Activated CD8-positive, alpha-beta memory T cell treated with anti-CD3 and anti-CD28 coated beads, Interleukin-2, amount 10 ng/mL, durations not matched to agents 7 days and 5 days (primary cell): Measurements from ENCODE around the gene KCNK15. TPM values are rescaled to one million over a fixed set of nuclear protein-coding genes. Genes with fewer than 3 reads are reported as not detected.
A peak's percentile ranks its signal among the peaks of the same experiment; 100 is the strongest.

Experiments used
- ATAC-seq: fragments of 150-1000 bp; cut with Tn5 transposase; one replicate; pipeline ENCODE4 v1.10.0; 2021; ENCODE audit warnings: moderate library complexity
- CTCF ChIA-PET: fragments of 350-600 bp; sonication (Branson Sonifier 250); formaldehyde crosslinking; loops from one replicate; lab custom pipeline; 2021; ENCODE audit warnings: antibody characterized with exemption; lab: Charles Lee
- DNase-seq: peaks from one replicate; pipeline ENCODE4 v3.0.0-alpha.2; 2020
- H3K27ac Mint-ChIP-seq: one replicate; pipeline ENCODE4 v1.8.0; 2021; ENCODE audit warnings: mild to moderate bottlenecking, mixed read lengths
- H3K27me3 Mint-ChIP-seq: one replicate; pipeline ENCODE4 v1.8.0; 2021; ENCODE audit warnings: mixed read lengths
- H3K36me3 Mint-ChIP-seq: one replicate; pipeline ENCODE4 v1.8.0; 2021; ENCODE audit warnings: mild to moderate bottlenecking, mixed read lengths
- H3K4me1 Mint-ChIP-seq: one replicate; pipeline ENCODE4 v1.8.0; 2021; ENCODE audit warnings: mixed read lengths
- H3K4me3 Mint-ChIP-seq: one replicate; pipeline ENCODE4 v1.8.0; 2021; ENCODE audit warnings: mild to moderate bottlenecking, moderate library complexity, mixed read lengths
- H3K9me3 Mint-ChIP-seq: one replicate; pipeline ENCODE4 v1.8.0; 2022; ENCODE audit warnings: low read depth, mixed read lengths
- total RNA-seq, 2 experiments: library from RNA; stranded (reverse); gene quantifications; one replicate each; pipeline ENCODE4 v1.2.3, GENCODE V29; 2021

Gene KCNK15
- total RNA-seq, 2 experiments from 2014 or later: not detected

DNA sequence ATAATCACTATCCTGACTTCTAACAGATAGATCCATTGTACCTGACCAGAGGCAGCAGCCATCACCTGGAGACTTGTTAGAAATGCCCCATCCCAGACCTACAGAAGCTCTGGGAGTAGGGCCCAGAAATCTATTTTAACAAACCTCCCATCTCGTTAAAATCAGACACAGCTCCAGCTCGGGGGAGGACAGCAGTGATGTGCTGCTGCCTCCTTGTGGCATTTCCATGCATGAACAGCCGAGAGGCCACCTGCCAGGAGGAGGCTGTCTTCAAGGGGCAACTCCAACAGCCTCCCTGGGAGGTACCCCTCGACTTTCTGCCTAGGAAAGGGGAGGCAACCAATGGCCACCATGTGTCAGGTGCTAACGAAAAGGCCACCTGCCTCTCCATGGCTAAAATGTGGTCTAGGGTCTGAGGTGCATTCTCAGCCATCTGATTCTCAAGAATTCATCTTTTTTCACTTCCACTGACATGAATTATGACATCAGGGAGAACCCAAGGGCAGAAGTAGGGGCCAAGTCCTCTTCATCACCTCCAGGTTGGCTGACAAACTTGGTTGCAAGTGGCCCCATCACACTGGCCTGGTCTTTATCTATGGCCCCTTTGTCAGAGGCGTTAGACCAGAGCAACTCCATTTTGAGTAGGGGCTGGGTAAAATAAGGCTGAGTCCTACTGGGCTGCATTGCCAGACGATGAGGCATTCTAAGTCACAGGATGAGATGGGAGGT is 12.2 kb upstream of the KCNK15 start:
- H3K27me3 Mint-ChIP-seq: no peaks in the 10 kb centered on the region
- H3K27ac Mint-ChIP-seq: no peak overlapping the region
- peaks cover 9% of the 10 kb centered on the region for H3K36me3 Mint-ChIP-seq
- H3K9me3 Mint-ChIP-seq: peaks cover 7% of the 10 kb centered on the region
- H3K4me3 Mint-ChIP-seq: no peak overlapping the region
- peaks cover 28% of the 10 kb centered on the region for H3K4me1 Mint-ChIP-seq
- CTCF ChIA-PET: interaction anchor here (0.7 to 4.5 kb wide), 7 partner anchors 11 to 133 kb away, joined by 3 to 76 read pairs (median 5); no protein-coding TSS in a partner anchor
- ATAC-seq: peak; percentile 74
- DNase-seq: peak; percentile 73

DNA sequence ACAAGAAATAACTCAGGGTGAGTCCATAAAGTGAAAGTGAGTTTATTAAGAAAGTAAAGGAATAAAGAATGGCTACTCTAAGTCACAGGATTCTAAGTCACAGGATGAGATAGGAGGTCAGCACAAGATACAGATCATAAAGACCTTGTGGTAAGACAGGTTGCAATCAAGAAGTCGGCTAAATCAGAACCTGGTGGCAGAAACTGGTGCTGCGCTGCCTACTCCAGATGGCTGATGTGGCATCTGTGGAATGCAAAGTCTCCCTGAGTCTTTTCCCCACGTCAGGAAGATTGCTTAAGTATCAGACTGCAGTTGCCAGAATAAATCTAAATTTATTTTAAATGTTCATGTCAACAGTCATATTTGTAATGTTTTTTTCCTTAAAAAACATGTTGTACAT is 10.7 kb upstream of the KCNK15 start:
- Mint-ChIP-seq H3K9me3 (peaks cover 7% of the 10 kb centered on the region), H3K4me1 (peaks cover 32% of the 10 kb centered on the region), H3K27me3 (no peaks in the 10 kb centered on the region), H3K27ac (no peak overlapping the region), H3K36me3 (peaks cover 12% of the 10 kb centered on the region), H3K4me3 (no peak overlapping the region)
- DNase-seq: no peak
- CTCF ChIA-PET: interaction anchor here (4.5 kb wide), 1 partner anchor 50 kb away, joined by 76 read pairs; no protein-coding TSS in a partner anchor
- no peak for ATAC-seq

DNA sequence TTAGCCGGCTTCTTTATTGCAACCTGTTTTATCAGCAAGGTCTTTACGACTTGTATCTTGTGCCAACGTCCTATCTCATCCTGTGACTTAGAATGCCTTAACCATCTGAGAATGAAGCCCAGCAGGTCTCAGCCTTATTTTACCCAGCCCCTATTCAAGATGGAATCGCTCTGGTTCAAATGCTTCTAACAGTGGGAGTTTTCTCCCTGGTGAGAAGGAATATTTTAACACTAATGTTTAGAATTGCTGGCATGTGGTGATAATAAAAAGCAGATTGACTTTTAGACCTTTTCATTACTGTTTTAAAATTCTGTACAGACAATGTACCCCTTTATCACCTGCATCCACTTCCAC is 9.9 kb upstream of the KCNK15 start:
- ATAC-seq: no peak
- DNase-seq: no peak
- Mint-ChIP-seq H3K36me3 (peaks cover 12% of the 10 kb centered on the region), H3K27me3 (no peaks in the 10 kb centered on the region), H3K4me3 (peak overlapping the region; percentile 49), H3K4me1 (peaks cover 32% of the 10 kb centered on the region), H3K27ac (no peak overlapping the region), H3K9me3 (peaks cover 7% of the 10 kb centered on the region)
- CTCF ChIA-PET: no interaction called here

DNA sequence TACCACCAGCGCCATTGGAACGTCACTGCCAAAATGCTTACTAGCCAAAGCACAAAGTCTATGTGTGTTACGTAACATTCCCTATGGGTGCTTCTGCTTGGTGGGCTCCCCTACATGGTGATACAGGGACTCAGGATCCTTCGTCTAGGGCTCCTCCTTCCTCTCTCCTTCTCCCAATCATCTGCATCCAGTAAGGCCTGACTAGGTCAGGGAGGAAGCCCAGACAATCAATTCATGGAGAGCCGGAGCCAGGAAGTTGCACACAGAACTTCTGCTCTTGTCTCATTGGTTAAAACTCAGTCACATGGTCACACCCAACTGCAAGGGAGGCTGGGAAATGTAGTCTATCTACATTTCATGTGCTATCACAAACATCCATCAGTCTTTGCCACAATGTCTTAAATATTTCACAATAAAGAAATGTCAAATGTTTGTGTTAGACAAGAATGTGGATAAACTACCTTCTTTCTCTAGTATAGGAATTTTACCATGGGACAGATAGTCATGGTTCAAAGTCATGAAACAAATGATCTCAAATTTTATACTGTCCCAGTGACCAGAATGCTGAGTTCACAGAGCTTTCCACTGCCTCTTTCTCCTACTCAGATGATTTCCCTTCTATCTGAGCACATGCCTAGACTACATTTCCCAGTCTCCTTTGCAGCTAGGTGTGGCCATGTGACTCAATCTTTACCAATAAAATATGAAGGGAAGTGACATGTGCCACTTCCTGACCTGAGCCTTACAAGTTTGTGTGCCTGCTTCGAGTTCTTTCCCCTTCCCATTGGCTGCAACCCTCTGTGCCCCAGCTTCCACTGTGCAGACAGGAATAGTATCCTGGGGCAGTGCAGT is 9.3 kb upstream of the KCNK15 start:
- CTCF ChIA-PET: interaction anchor here (1.6 to 3.3 kb wide), 3 partner anchors 11 to 53 kb away, joined by 6 to 18 read pairs (median 9); no protein-coding TSS in a partner anchor
- ATAC-seq (peak; percentile 58), DNase-seq (peak; percentile 52)
- H3K36me3 Mint-ChIP-seq: peaks cover 12% of the 10 kb centered on the region
- peak overlapping the region; percentile 72 for H3K27ac Mint-ChIP-seq
- H3K27me3 Mint-ChIP-seq: peaks cover 2% of the 10 kb centered on the region
- H3K4me3 Mint-ChIP-seq: peak overlapping the region; percentile 49
- H3K4me1 Mint-ChIP-seq: peaks cover 32% of the 10 kb centered on the region
- peaks cover 7% of the 10 kb centered on the region for H3K9me3 Mint-ChIP-seq

DNA sequence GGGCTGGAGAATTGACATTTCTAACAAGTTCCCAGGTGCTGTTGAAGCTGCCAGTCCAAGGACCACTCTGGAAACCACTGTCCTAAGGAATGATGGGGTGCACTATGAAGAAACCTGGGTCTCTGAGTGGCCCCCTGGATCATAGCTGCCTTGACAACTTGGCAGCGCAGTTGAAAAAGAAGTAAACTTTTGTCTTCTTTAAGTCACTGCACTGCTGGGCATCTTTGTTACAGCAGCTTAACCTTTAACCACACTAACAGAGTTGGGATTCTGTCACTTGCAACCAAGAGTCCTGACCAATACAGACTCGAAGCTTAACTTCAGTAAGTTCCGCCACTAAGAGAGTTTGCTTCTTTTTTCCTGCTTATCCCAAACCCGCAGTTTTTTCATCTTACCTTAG is 8.5 kb upstream of the KCNK15 start:
- CTCF ChIA-PET: interaction anchor here (0.8 to 3.3 kb wide), 4 partner anchors 10 to 130 kb away, joined by 3 to 18 read pairs (median 8); no protein-coding TSS in a partner anchor
- H3K36me3 Mint-ChIP-seq: peaks cover 12% of the 10 kb centered on the region
- ATAC-seq: no peak

DNA sequence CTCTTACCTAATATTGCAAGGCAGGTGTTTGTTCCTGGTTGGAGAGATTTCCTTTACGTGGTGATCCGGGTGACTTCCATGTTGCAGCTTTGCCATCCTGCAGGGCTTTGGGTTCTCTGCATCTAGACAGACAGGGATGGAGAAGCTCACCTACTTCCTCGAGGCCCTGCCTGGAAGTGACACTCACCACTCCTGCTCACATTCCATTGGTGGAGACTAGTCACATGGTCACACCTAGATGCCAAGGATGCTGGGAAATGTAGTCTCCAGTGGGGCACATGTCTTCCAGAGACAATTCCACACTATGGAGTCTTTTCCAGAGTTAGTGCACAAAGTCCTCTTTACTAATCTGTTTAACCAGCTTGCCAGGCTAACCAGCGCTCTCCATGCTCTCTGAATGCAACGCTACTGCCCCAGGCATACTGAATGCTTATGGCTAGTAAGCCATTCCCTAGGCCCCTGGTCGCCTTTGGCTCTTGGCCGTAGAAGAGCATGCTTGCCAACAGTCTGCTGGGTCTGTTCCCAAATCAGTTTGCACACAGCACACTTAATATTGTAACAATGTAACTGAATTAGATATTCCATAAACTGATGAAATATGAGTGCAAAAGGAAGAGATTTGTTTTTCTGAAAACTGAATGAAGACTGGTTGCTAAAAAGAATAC is 6.7 kb upstream of the KCNK15 start:
- DNase-seq (peak; percentile 78), ATAC-seq (peak; percentile 71)
- Mint-ChIP-seq H3K27ac (no peak overlapping the region), H3K36me3 (peaks cover 11% of the 10 kb centered on the region), H3K4me3 (peak overlapping the region; percentile 64), H3K4me1 (peaks cover 23% of the 10 kb centered on the region), H3K27me3 (peaks cover 20% of the 10 kb centered on the region), H3K9me3 (peaks cover 7% of the 10 kb centered on the region)
- CTCF ChIA-PET: interaction anchor here (1.1 to 3.3 kb wide), 4 partner anchors 9 to 56 kb away, joined by 3 to 18 read pairs (median 5); no protein-coding TSS in a partner anchor

More for the DNA sequence above, 8.5 kb upstream of the KCNK15 start:
- Mint-ChIP-seq H3K4me3 (no peak overlapping the region), H3K9me3 (peaks cover 7% of the 10 kb centered on the region), H3K4me1 (peaks cover 32% of the 10 kb centered on the region), H3K27ac (no peak overlapping the region), H3K27me3 (peaks cover 9% of the 10 kb centered on the region)
- DNase-seq: no peak

DNA sequence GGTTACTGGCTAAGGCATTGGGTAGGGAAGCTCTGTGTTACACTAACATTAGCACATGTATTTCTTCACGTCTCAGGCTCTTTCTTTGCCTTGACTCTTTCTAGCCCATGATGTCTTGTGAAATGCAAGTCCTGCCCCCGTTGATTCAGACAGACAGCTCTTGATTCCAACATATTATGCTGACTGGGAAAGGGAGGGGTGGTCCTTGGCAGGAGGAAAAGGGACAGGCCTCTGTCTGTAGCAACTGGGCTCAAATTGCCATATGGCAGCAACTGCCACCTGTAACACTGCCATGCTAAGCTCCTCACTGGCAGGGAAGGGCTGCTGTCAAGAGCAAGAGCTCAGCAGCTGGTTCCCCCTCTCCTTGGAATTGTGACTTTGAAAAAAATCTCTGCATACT is 5.7 kb upstream of the KCNK15 start:
- CTCF ChIA-PET: interaction anchor here (1.6 kb wide), 1 partner anchor 54 kb away, joined by 3 read pairs; no protein-coding TSS in a partner anchor
- no peak overlapping the region for H3K27ac Mint-ChIP-seq
- H3K4me1 Mint-ChIP-seq: peaks cover 23% of the 10 kb centered on the region
- no peak overlapping the region for H3K4me3 Mint-ChIP-seq
- peaks cover 7% of the 10 kb centered on the region for H3K9me3 Mint-ChIP-seq
- H3K36me3 Mint-ChIP-seq: peaks cover 11% of the 10 kb centered on the region
- DNase-seq (no peak), ATAC-seq (no peak)
- H3K27me3 Mint-ChIP-seq: peaks cover 28% of the 10 kb centered on the region

DNA sequence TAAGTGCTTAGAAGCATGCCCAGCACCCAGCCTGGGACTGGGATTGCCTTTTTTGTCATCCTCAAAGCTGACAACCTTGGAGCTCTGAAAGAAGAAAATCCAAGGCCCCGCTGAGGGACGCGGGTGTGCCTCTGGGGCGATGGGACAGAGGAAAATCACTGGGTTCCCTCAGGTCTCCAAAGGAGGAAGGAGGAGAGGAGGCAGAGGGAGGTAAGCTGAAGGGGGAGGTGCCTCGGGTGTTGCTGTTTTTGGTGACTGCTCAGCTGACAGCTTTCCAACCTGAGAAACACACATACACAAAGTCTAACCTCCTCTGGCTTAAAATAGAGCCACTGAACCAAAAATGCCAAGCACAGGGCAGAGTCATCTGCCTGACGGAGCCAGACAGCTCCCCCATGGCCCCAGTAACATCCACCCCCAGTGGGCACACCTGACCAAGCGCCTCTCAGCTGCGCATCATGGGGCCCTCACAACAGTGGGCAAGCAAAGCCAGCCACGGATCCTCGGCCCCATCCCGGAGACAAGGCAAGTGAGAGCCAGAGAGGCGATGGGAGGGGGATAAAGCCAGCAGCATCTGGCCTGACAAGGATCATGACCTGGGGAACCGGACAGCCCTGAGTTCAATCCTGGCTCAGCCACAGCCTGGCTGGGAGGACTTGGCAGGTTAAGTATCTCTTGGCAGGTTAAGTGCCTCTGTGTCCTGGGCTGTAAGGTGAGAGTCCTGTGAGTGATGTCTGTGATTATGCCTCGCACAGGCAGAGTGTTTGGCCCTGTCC is 3.2 kb upstream of the KCNK15 start:
- H3K4me3 Mint-ChIP-seq: no peak overlapping the region
- ATAC-seq (no peak), DNase-seq (no peak)
- CTCF ChIA-PET: interaction anchor here (0.9 to 1.6 kb wide), 3 partner anchors 11 to 59 kb away, joined by 3 to 4 read pairs (median 3); no protein-coding TSS in a partner anchor
- peaks cover 15% of the 10 kb centered on the region for H3K4me1 Mint-ChIP-seq
- H3K36me3 Mint-ChIP-seq: peaks cover 6% of the 10 kb centered on the region
- no peaks in the 10 kb centered on the region for H3K9me3 Mint-ChIP-seq
- peaks cover 46% of the 10 kb centered on the region for H3K27me3 Mint-ChIP-seq
- no peak overlapping the region for H3K27ac Mint-ChIP-seq

DNA sequence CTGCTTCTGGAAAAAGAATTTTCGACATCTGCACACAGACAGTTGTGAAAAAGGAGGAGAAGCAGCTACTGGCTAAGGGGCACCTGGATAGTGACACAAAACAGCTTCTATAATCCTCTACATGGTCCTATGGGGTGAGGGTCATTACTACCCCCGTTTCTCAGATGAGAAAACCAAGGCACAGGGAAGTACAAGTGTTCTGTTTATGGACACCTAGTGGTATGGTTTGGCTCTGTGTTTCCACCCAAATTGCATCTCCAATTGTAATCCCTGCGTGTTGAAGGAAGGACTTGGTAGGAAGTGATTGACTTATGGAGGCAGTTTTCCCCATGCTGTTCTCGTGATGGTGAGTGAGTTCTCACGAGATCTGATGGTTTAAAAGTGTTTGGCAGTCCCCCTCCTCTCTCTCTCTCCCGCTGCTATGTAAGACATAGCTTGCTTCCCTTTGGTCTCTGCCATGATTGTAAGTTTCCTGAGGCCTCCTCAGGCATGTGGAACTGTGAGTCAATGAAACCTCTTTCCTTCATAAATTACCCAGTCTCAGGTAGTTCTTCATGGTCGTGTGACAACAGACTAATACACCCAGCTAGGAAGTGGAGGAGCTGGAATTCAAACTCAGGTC is 2.5 kb upstream of the KCNK15 start:
- peaks cover 13% of the 10 kb centered on the region for H3K4me1 Mint-ChIP-seq
- CTCF ChIA-PET: interaction anchor here (0.9 to 1.8 kb wide), 3 partner anchors 10 to 58 kb away, joined by 3 to 5 read pairs (median 4); no protein-coding TSS in a partner anchor
- no peak for DNase-seq
- H3K36me3 Mint-ChIP-seq: peaks cover 6% of the 10 kb centered on the region
- no peak for ATAC-seq
- H3K9me3 Mint-ChIP-seq: no peaks in the 10 kb centered on the region
- peaks cover 48% of the 10 kb centered on the region for H3K27me3 Mint-ChIP-seq
- H3K27ac Mint-ChIP-seq: no peak overlapping the region
- H3K4me3 Mint-ChIP-seq: no peak overlapping the region

DNA sequence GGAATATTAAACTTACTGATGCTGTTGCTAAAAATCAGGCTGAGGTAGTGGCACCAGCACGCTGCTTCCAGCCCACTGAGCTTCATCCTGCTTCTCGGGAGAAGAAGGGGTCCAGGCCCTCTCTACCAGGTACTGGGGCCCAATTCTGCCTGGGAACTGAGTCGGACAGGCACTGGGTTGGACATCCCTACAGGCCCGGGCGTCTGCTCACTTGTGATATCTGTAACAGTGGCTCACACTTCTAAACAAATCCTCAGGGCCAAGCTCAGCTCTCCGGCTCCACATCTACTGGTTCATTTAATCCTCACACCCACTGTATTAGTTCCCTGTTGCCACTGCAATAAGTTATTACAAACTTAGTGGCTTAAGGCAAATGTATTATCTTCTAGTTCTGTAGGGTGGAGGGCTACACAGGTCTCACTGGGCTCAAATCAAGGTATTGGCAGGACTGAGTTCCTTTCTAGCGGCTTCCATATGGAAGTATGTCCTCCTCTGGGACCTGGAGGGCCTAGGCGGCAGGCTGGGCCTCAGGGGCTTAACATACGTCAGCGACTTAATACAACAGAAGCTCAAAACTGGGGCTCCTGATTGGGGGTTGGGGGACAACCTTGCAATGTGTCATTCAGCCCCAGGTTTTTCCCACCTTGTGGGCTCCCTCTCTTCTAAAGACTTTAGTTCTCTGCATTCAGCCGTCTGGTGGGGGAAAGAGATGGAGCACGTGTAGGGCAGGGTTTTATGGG is 1.6 kb upstream of the KCNK15 start:
- Mint-ChIP-seq H3K9me3 (no peaks in the 10 kb centered on the region), H3K27me3 (peaks cover 48% of the 10 kb centered on the region), H3K36me3 (peaks cover 2% of the 10 kb centered on the region), H3K4me3 (no peak overlapping the region), H3K4me1 (peaks cover 8% of the 10 kb centered on the region), H3K27ac (no peak overlapping the region)
- no peak for ATAC-seq
- CTCF ChIA-PET: interaction anchor here (1.3 to 1.8 kb wide), 2 partner anchors 9 to 11 kb away, joined by 3 to 5 read pairs; no protein-coding TSS in a partner anchor
- DNase-seq: no peak

DNA sequence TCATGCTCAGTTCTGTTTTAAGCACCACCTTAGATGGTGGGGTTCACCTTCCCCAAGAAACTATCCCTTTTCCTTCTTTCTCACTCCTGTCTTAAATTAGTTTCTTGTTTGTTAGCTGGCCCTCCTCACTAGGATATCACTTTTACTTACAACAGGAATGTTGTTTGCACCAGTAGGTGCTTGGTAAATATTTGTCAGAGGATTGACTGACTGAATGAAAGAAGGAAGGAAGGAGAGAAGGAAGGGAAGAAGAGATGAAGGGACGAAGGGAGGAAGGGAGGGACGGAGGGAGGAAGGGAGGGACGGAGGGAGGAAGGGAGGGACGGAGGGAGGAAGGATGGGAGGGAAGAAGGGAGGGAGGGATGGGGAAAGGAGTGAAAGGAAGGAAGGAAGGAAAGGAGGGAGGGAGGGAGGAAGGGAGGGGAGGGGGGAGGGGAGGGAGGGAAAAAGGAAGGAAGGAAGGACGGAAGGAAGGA is 505 bp upstream of the KCNK15 start:
- H3K36me3 Mint-ChIP-seq: peaks cover 2% of the 10 kb centered on the region
- peaks cover 8% of the 10 kb centered on the region for H3K4me1 Mint-ChIP-seq
- H3K9me3 Mint-ChIP-seq: no peaks in the 10 kb centered on the region
- DNase-seq (no peak), ATAC-seq (no peak)
- CTCF ChIA-PET: interaction anchor here (1.8 kb wide), 1 partner anchor 12 kb away, joined by 5 read pairs; no protein-coding TSS in a partner anchor
- H3K4me3 Mint-ChIP-seq: no peak overlapping the region
- H3K27me3 Mint-ChIP-seq: peaks cover 52% of the 10 kb centered on the region
- no peak overlapping the region for H3K27ac Mint-ChIP-seq
